ENCODE results near the gene FOXL2NB.

The FOXL2NB gene

GRCh38 chr3:138947495-138948121, 591 bp downstream of the FOXL2NB start:
- no peak for DNase-seq

GRCh38 chr3:138948371-138949001, 1.5 kb downstream of the FOXL2NB start:
- no peak for DNase-seq

GRCh38 chr3:138949002-138949418, 2.0 kb downstream of the FOXL2NB start:
- no peak for DNase-seq

- DNase-seq: no peak
Observed at GRCh38 chr3:138949445-138950005, 2.5 kb downstream of the FOXL2NB start.

- no peak for DNase-seq
Observed at GRCh38 chr3:138950006-138950644, 3.1 kb downstream of the FOXL2NB start.

- DNase-seq: no peak
Observed at GRCh38 chr3:138950701-138951100, 3.7 kb downstream of the FOXL2NB start.

GRCh38 chr3:138960417-138960852, 13.4 kb downstream of the FOXL2NB start:
- no peak for DNase-seq

GRCh38 chr3:138962854-138963560, 16.0 kb downstream of the FOXL2NB start:
- DNase-seq: no peak

- no peak for DNase-seq
Observed at GRCh38 chr3:138964264-138964663, 17.2 kb downstream of the FOXL2NB start.

- DNase-seq: no peak
Observed at GRCh38 chr3:138964923-138965322, 17.9 kb downstream of the FOXL2NB start.

GRCh38 chr3:138971766-138972320, 24.8 kb downstream of the FOXL2NB start:
- DNase-seq: no peak

GRCh38 chr3:138972941-138973340, 25.9 kb downstream of the FOXL2NB start:
- no peak for DNase-seq

GRCh38 chr3:138974462-138974861, 27.4 kb downstream of the FOXL2NB start:
- no peak for DNase-seq

GRCh38 chr3:138975351-138975750, 28.3 kb downstream of the FOXL2NB start:
- no peak for DNase-seq

GRCh38 chr3:138976047-138976446, 29.0 kb downstream of the FOXL2NB start:
- DNase-seq: no peak

- DNase-seq: no peak
Observed at GRCh38 chr3:138984816-138985215, 37.8 kb downstream of the FOXL2NB start.

GRCh38 chr3:138985932-138986331, 38.9 kb downstream of the FOXL2NB start:
- DNase-seq: no peak

- DNase-seq: no peak
Observed at GRCh38 chr3:138987181-138987580, 40.2 kb downstream of the FOXL2NB start.

- no peak for DNase-seq
Observed at GRCh38 chr3:138995706-138996105, 48.7 kb downstream of the FOXL2NB start.
